Endothelial cell of hepatic sinusoid (primary cell): ENCODE data around the gene TMEM119.

ENCODE experiments used
- in situ Hi-C: cut with HindIII; loops from 2 replicates; pipeline ENCODE4 v1.10.0; 2017; ENCODE audit warnings: low sequenced_read_pairs

TMEM119 gene

GRCh38 chr12:108589028-108589839, 8.7 kb downstream of the TMEM119 start:
- in situ Hi-C loops, result no loop called here

GRCh38 chr12:108587826-108588225, 10.1 kb downstream of the TMEM119 start:
- in situ Hi-C loops, result no loop called here

GRCh38 chr12:108586306-108586705, 11.6 kb downstream of the TMEM119 start:
- in situ Hi-C loops, result no loop called here

- in situ Hi-C loops, result no loop called here
These were observed 12.0 kb downstream of the TMEM119 start for GRCh38 chr12:108585864-108586263.

- in situ Hi-C loops, result no loop called here
These were observed 13.3 kb downstream of the TMEM119 start for GRCh38 chr12:108584456-108585065.

GRCh38 chr12:108583991-108584390, 13.9 kb downstream of the TMEM119 start:
- in situ Hi-C loops, result no loop called here

GRCh38 chr12:108582978-108583770, 14.7 kb downstream of the TMEM119 start:
- in situ Hi-C loops, result no loop called here

GRCh38 chr12:108582509-108582908, 15.4 kb downstream of the TMEM119 start:
- in situ Hi-C loops, result no loop called here

- in situ Hi-C loops, result no loop called here
These were observed 16.3 kb downstream of the TMEM119 start for GRCh38 chr12:108581311-108582227.

- in situ Hi-C loops, result no loop called here
These were observed 17.4 kb downstream of the TMEM119 start for GRCh38 chr12:108580531-108580930.

- in situ Hi-C loops, result no loop called here
These were observed 19.1 kb downstream of the TMEM119 start for GRCh38 chr12:108578813-108579212.

GRCh38 chr12:108578264-108578663, 19.6 kb downstream of the TMEM119 start:
- in situ Hi-C loops, result no loop called here

GRCh38 chr12:108577458-108577857, 20.4 kb downstream of the TMEM119 start:
- in situ Hi-C loops, result no loop called here

- in situ Hi-C loops, result no loop called here
These were observed 21.1 kb downstream of the TMEM119 start for GRCh38 chr12:108576660-108577234.

- in situ Hi-C loops, result no loop called here
These were observed 22.5 kb downstream of the TMEM119 start for GRCh38 chr12:108575199-108575912.

GRCh38 chr12:108574276-108574675, 23.6 kb downstream of the TMEM119 start:
- in situ Hi-C loops, result loop anchor here (25.0 kb wide), 1 partner anchor 538 kb away; the partner anchor contains the start of gene ACACB

GRCh38 chr12:108573317-108573716, 24.6 kb downstream of the TMEM119 start:
- in situ Hi-C loops, result loop anchor here (25.0 kb wide), 1 partner anchor 539 kb away; the partner anchor contains the start of gene ACACB

- in situ Hi-C loops, result loop anchor here (25.0 kb wide), 1 partner anchor 540 kb away; the partner anchor contains the start of gene ACACB
These were observed 25.6 kb downstream of the TMEM119 start for GRCh38 chr12:108572166-108572790.
